GM12878 (cell line): ENCODE data around the gene PGAP3. TPM values are rescaled to one million over a fixed set of nuclear protein-coding genes. Genes with fewer than 3 reads are reported as not detected.

ENCODE experiments used
- FOXM1 ChIP-seq: IDR thresholded peaks from 2 replicates; pipeline ENCODE4 v1.6.1; 2012; ENCODE audit warnings: low read depth, mild to moderate bottlenecking, inconsistent platforms, low read length, moderate library complexity
- MAX ChIP-seq: IDR thresholded peaks from 2 replicates; pipeline ENCODE4 v1.6.1; 2012; ENCODE audit warnings: low read depth, low read length, improper control_type of control experiment
- MEF2A ChIP-seq: IDR thresholded peaks from 2 replicates; pipeline ENCODE4 v1.6.1; 2011; ENCODE audit warnings: low read depth, mild to moderate bottlenecking, low read length, moderate library complexity; ENCODE audit not compliant: insufficient read depth
- NFIC ChIP-seq: IDR thresholded peaks from 2 replicates; pipeline ENCODE4 v1.6.1; 2012; ENCODE audit warnings: low read depth, mild to moderate bottlenecking, inconsistent platforms, low read length, moderate library complexity
- RB1 ChIP-seq: fragments of 450-650 bp; formaldehyde crosslinking; IDR thresholded peaks from 2 replicates; pipeline ENCODE4 v1.6.1; 2017; ENCODE audit warnings: mild to moderate bottlenecking, borderline replicate concordance
- YY1 ChIP-seq: IDR thresholded peaks from 2 replicates; pipeline ENCODE4 v1.6.1; 2011; ENCODE audit warnings: low read depth, mild to moderate bottlenecking, low read length
- ZNF217 ChIP-seq: fragments of 450-650 bp; IDR thresholded peaks from 2 replicates; pipeline ENCODE4 v1.6.1; 2017; ENCODE audit warnings: antibody characterized with exemption, mild to moderate bottlenecking
- ZNF687 ChIP-seq: fragments of 450-650 bp; IDR thresholded peaks from 2 replicates; pipeline ENCODE4 v1.6.1; 2017; ENCODE audit warnings: mild to moderate bottlenecking, moderate library complexity
- polyA plus RNA-seq, 11 experiments: library from polyadenylated mRNA; depleted of rRNA in 4 of 11; unstranded in 6 of 11; stranded (reverse) in 5 of 11; fragments of >200 nt; fragmentation: Nextera tagmentation in 4 of 11; fragmentation: Illumina TruSeq in 1 of 11; extraction: Ambion mirVana in 4 of 11; extraction: Trizol in 1 of 11; gene quantifications; 1 replicate in 1 of 11; 2 replicates in 10 of 11; pipeline versions ENCODE4 v1.2.1 to v1.2.3, GENCODE V29; 2011 to 2016; ENCODE audit warnings: inconsistent platforms in 2 of 11, missing spikeins in 2 of 11, low read depth in 1 of 11
- total RNA-seq, 4 experiments: library from RNA; depleted of rRNA in 3 of 4; stranded (reverse); fragments of >200 nt in 3 of 4; fragmentation: Illumina TruSeq in 1 of 4; extraction: Trizol in 1 of 4; gene quantifications; 2 replicates each; pipeline versions ENCODE4 v1.2.1 to v1.2.3, GENCODE V29; 2013 to 2021

Gene PGAP3
- total and polyA plus RNA-seq, 10 of the 15 experiments (the other 5 are each of a cell fraction or from before 2014, with no cell fraction given): 0.21 to 10.0 (median 5.3) TPM

GRCh38 chr17:39642291-39643074, 45.4 kb downstream of the PGAP3 start (continued):
- TF ChIP-seq FOXM1 (no peak), NFIC (no peak), ZNF687 (no peak), MEF2A (no peak), YY1 (no peak), RB1 (no peak), MAX (no peak), ZNF217 (no peak)
- TF ChIP-seq, all 136 proteins: peak for 0
